IPS-18a (cell line): Measurements from ENCODE around the gene TLR9.
A peak's percentile ranks its signal among the peaks of the same experiment; 100 is the strongest.

Source experiments
- H3K27ac ChIP-seq: one replicate; pipeline ENCODE4 v1.5.1; 2013; ENCODE audit warnings: low read length
- H3K27me3 ChIP-seq: one replicate; pipeline ENCODE4 v1.6.1; 2013; ENCODE audit warnings: mild to moderate bottlenecking, low read length; ENCODE audit not compliant: control insufficient read depth, insufficient read depth
- H3K36me3 ChIP-seq: one replicate; pipeline ENCODE4 v1.6.1; 2013; ENCODE audit warnings: low read depth, low read length; ENCODE audit not compliant: control insufficient read depth
- H3K4me1 ChIP-seq: one replicate; pipeline ENCODE4 v1.6.1; 2013; ENCODE audit warnings: low read depth, low read length; ENCODE audit not compliant: control insufficient read depth
- H3K4me3 ChIP-seq: one replicate; pipeline ENCODE4 v1.5.1; 2013; ENCODE audit warnings: low read length
- H3K9ac ChIP-seq: one replicate; pipeline ENCODE4 v1.6.1; 2013; ENCODE audit warnings: mild to moderate bottlenecking, low read length, moderate library complexity
- H3K9me3 ChIP-seq: one replicate; pipeline ENCODE4 v1.6.1; 2013; ENCODE audit warnings: low read depth, low read length; ENCODE audit not compliant: control insufficient read depth

Gene TLR9

DNA sequence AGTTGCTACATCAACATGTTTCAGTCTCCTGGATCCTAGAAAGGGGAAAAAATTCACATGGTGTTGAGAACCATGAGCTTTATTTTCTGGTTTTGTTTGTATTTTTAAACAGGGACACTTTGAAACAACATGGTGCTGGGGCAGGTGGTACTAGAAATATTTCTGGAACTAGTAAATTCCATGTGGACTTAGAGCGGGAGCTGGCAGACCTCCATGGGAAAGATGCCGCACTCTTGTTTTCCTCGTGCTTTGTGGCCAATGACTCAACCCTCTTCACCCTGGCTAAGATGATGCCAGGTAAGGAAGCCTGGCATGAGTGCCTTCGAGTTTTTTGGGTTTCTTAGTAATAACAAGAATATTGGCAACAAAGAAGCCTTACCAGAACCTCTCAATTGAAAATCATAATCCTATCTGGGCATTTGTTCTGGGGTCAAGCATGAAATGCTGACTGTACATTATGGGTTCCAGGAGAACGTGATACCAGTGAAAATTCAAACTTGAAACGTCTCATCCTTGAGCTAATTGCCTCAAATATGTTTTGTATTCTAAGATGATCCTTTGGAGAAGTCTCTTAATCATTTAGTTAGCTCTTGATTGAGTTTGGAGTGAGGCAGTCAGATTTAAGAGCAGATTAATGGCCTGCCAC is 19.6 kb downstream of the TLR9 start:
- H3K4me3 ChIP-seq, result no peak overlapping the region
- H3K36me3 ChIP-seq, result peaks cover 86% of the 10 kb centered on the region
- no peaks in the 10 kb centered on the region for H3K9me3 ChIP-seq
- no peak overlapping the region for H3K27ac ChIP-seq
- H3K4me1 ChIP-seq, result no peaks in the 10 kb centered on the region
- H3K27me3 ChIP-seq, result no peaks in the 10 kb centered on the region
- H3K9ac ChIP-seq, result no peak overlapping the region

DNA sequence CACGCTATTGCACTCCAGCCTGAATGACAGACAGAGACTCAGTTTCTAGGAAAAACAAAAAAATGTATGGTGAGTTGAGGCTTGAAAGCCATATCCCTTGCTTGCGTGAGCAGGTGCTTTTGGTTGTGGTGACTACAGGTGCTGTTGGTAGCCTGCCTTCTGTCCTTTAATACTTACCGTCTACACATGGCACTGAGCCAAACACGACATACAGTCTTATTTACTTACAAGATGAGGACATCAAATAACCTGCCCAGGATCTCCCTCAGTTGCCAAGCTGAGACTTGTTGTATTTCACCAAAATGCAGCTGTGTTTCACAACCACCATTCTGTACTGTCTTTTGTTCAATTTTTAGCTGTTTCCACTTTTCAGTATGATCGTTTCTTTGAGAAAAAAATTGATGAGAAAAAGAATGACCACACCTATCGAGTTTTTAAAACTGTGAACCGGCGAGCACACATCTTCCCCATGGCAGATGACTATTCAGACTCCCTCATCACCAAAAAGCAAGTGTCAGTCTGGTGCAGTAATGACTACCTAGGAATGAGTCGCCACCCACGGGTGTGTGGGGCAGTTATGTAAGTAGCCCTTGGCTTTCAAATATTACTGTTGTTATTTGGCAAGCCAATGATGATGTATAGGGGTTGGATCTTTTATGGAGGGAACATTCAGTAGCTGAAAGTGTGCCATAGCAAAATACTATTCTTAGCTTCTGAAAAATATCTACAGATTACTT is 20.9 kb downstream of the TLR9 start:
- no peaks in the 10 kb centered on the region for H3K9me3 ChIP-seq
- no peak overlapping the region for H3K9ac ChIP-seq
- H3K36me3 ChIP-seq, result peaks cover 81% of the 10 kb centered on the region
- no peaks in the 10 kb centered on the region for H3K4me1 ChIP-seq
- H3K4me3 ChIP-seq, result no peak overlapping the region
- no peaks in the 10 kb centered on the region for H3K27me3 ChIP-seq
- no peak overlapping the region for H3K27ac ChIP-seq

DNA sequence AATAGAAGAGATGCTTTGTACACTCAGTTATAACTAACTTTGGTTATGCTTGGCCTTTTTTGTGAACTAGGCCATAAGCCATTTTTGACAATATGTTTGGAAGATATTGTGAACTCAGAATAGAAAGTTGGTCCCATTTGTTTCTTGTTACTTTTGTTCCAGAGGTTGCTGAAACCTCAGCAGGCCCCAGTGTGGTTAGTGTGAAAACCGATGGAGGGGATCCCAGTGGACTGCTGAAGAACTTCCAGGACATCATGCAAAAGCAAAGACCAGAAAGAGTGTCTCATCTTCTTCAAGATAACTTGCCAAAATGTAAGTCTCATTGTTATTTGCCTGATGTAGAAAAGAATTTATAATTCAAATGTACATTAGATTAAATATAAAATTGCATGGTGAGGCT is 21.7 kb downstream of the TLR9 start:
- no peaks in the 10 kb centered on the region for H3K4me1 ChIP-seq
- H3K27me3 ChIP-seq, result no peaks in the 10 kb centered on the region
- H3K9ac ChIP-seq, result no peak overlapping the region
- no peak overlapping the region for H3K27ac ChIP-seq
- H3K4me3 ChIP-seq, result no peak overlapping the region
- peaks cover 76% of the 10 kb centered on the region for H3K36me3 ChIP-seq
- no peaks in the 10 kb centered on the region for H3K9me3 ChIP-seq

DNA sequence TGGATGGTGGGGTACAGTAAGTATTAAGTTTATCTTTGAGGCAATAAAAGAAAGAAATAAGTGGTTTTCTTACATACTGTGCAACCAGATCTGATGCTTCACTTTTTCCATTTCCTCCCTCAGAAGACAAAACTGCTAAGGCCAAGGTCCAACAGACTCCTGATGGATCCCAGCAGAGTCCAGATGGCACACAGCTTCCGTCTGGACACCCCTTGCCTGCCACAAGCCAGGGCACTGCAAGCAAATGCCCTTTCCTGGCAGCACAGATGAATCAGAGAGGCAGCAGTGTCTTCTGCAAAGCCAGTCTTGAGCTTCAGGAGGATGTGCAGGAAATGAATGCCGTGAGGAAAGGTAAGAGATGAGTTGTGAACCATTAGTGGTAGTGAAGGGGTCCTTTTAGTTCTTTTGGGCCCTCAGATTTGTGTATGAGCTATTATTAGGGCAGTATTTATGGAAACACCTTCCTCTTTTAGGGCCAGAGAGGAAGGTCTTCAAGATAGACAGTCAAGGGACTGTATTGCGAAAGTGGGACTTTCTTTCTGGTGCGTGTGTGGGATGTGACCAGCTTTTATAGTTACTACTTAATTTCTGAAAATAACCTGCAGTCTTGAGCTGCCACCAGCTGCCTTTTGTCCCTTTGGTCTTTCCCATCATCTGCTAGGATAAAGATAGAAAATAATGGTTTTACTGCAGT is 22.9 kb downstream of the TLR9 start:
- H3K27me3 ChIP-seq, result no peaks in the 10 kb centered on the region
- no peak overlapping the region for H3K4me3 ChIP-seq
- H3K36me3 ChIP-seq, result peaks cover 64% of the 10 kb centered on the region
- H3K9ac ChIP-seq, result no peak overlapping the region
- H3K4me1 ChIP-seq, result peaks cover 2% of the 10 kb centered on the region
- H3K27ac ChIP-seq, result no peak overlapping the region
- H3K9me3 ChIP-seq, result no peaks in the 10 kb centered on the region

DNA sequence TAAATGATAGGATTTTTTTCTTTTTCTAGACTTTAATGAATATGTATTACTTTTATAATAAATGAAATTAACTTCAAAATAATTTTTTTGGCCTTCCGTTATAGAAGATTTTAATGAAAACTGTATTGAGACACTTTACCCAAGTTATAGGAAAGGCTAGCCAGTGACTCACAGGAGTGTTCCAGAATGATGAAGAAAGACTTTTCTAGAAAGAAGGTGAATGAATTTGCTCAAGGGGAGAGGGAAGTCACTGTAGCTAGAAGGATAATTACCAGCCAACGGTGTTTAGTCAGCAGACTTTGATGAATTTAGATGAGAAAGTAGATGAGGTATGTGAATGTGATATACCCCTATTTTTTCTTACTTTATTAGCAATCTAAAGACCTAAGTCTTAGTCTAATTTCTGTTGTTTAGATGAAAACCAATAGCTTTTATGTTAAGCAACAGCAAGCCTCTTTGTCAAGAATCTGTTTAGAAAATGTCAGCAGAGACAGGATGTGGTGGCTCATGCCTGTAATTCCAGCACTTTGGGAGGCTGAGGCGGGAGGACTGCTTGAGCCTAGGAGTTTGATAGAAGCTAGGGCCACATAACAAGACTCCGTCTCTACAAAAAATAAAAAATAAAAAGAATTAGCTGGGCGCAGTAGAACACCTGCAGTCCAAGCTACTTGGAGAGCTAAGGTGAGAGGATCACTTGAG is 24.3 kb downstream of the TLR9 start:
- peaks cover 6% of the 10 kb centered on the region for H3K4me1 ChIP-seq
- no peaks in the 10 kb centered on the region for H3K9me3 ChIP-seq
- H3K4me3 ChIP-seq, result no peak overlapping the region
- peaks cover 54% of the 10 kb centered on the region for H3K36me3 ChIP-seq
- H3K27me3 ChIP-seq, result no peaks in the 10 kb centered on the region
- H3K27ac ChIP-seq, result no peak overlapping the region
- no peak overlapping the region for H3K9ac ChIP-seq

DNA sequence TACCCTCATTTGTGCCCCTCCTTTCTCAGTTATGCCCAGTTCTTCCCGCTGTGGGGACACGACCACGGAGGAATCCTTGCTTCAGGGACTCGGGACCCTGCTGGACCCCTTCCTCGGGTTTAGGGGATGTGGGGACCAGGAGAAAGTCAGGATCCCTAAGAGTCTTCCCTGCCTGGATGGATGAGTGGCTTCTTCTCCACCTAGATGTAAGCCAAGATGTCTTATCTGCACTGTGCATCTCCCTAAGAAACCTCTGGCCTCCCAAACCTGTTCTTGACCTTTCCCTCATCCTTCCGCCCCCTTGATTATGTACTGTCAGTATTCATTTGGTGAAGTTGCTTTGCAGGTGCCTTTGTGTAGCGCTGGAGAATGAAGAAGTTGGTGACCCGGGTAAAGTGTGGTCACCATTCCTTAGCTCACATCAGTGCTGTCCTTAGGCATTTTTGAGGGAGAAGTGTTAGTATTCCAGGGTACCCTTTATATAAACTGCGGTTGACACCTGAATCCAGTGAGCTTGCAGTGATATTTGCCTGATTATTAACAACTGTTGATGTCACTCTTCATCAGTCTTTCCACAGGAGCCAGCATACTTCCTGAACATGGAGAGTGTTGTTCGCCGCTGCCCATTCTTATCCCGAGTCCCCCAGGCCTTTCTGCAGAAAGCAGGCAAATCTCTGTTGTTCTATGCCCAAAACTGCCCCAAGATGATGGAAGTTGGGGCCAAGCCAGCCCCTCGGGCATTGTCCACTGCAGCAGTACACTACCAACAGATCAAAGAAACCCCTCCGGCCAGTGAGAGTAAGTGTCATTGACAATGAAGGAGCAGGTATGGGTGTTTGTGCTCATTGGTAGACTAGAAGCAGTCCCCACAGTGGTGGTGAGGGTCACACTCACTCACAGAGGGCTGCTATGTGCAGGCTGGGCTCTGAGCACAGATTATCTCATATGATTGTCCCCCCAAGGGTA is 26.5 kb downstream of the TLR9 start:
- Histone ChIP-seq H3K27me3 (no peaks in the 10 kb centered on the region), H3K4me1 (peaks cover 6% of the 10 kb centered on the region), H3K27ac (no peak overlapping the region), H3K36me3 (peaks cover 33% of the 10 kb centered on the region), H3K9ac (peak overlapping the region; percentile 70), H3K4me3 (peak overlapping the region; percentile 90), H3K9me3 (no peaks in the 10 kb centered on the region)

DNA sequence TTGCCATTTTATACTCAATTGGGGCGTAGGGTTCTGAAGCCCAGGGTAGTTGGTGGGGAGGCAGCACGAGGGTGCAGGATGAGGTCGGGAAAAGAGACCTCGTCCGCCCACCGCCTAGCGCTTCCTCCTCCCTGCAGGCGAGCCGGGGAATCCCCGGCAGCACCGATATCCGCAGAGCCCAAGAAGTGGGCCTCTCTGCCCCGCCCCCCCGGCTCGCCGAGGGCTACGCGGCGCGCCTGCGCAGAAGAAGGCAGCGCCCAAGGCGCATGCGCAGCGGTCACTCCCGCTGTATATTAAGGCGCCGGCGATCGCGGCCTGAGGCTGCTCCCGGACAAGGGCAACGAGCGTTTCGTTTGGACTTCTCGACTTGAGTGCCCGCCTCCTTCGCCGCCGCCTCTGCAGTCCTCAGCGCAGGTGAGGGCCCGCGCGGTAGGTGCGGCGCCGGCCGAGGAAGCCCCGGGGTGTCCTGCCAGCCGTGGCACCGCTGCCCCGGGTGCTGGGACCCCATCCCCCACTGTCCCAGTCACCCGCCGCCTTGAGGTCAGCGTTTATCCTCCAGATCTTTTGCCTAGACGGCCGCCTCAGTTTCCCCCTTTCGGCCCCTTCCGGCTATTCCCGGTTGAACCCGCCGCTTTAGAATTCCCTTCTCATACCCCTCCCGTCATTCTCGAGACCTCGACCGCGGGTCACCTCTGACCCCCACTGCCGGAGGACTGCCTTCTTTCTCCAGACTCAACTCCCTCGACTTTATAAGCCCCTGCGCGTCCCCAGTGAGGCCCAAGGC is 27.4 kb downstream of the TLR9 start, which contains the start of gene ALAS1:
ALAS1 (plus strand) TSS at position 319 of the 784 bp plus-strand sequence. CDS start 1,082 bp downstream, outside the sequence.
- H3K9ac ChIP-seq, result peak within 1 kb of the TSS; percentile 70
- H3K4me3 ChIP-seq, result peak within 1 kb of the TSS; percentile 90
- H3K9me3 ChIP-seq, result no peaks in the 10 kb centered on the region
- H3K27ac ChIP-seq, result peak within 1 kb of the TSS; percentile 46
- peaks cover 24% of the 10 kb centered on the region for H3K36me3 ChIP-seq
- peaks cover 6% of the 10 kb centered on the region for H3K4me1 ChIP-seq
- H3K27me3 ChIP-seq, result no peaks in the 10 kb centered on the region

DNA sequence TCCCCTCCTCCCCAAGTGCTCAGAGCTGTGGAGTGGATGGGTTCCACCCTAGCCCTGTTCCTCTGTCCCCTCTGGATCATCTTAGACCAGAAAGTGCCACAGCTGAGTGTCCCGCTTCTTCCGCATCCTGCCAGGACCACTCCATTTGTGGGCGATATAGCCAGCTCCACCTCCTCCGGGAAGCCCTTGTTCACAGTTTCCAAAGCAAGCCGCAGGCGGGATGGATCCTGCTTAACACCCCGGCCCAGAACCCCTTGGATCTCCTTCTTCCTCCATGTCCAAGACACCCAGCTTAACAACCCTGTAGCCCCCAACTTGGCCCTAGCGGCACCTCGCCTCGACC is 28.0 kb downstream of the TLR9 start:
- peaks cover 6% of the 10 kb centered on the region for H3K4me1 ChIP-seq
- H3K9ac ChIP-seq, result peak overlapping the region; percentile 70
- H3K4me3 ChIP-seq, result peak overlapping the region; percentile 90
- peak overlapping the region; percentile 46 for H3K27ac ChIP-seq
- no peaks in the 10 kb centered on the region for H3K27me3 ChIP-seq
- peaks cover 18% of the 10 kb centered on the region for H3K36me3 ChIP-seq
- H3K9me3 ChIP-seq, result no peaks in the 10 kb centered on the region

DNA sequence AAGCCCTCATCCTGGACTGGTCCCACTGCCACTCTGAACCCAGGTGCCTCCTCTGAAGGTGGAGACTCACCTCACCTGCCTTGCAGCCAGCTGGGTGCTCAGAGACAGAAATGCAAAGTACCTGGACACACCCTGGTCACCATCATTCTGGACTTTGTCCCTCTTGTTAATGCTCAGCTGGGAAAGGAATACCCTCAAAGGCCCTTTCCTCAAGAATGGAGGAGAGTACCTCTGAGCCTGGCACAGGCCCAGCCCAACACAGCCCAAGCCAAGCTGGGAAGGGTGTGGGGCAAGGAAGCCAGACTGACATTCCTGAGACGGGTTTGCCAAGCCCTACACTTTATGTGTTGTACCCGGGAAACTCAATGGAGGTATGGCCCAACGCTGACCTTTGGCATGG is 28.5 kb downstream of the TLR9 start:
- Histone ChIP-seq H3K9ac (peak overlapping the region; percentile 70), H3K4me3 (no peak overlapping the region), H3K27ac (no peak overlapping the region)

DNA sequence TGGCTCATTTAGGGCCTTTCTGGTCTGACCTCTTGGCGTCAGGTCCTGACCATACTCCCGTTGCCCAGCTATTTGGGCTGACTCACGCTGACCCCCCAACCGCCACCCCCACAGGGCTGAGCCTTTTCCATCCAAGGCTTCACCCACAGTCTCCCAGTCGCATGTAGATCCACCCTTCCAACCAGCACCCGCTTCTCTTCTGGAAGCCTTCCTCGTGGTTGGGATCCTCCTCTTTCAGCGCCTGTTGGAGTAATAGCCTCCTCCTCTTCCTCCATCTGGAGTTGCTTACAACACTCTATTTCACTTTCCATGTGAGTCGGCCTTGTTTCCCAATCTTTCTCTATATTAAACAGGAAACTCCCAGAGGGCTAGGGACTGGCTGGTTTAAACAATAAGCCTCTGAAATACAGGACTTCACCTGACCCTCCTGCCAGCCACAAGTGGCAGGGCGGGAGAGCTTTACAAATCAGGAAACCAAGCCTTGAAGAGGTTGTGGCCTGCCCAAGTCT is 29.6 kb downstream of the TLR9 start:
- Histone ChIP-seq H3K9ac (no peak overlapping the region), H3K9me3 (no peaks in the 10 kb centered on the region), H3K36me3 (peaks cover 7% of the 10 kb centered on the region), H3K27ac (no peak overlapping the region), H3K27me3 (no peaks in the 10 kb centered on the region), H3K4me1 (peaks cover 6% of the 10 kb centered on the region), H3K4me3 (no peak overlapping the region)

More for the DNA sequence above, 28.5 kb downstream of the TLR9 start:
- H3K9me3 ChIP-seq, result no peaks in the 10 kb centered on the region
- H3K4me1 ChIP-seq, result peaks cover 6% of the 10 kb centered on the region
- peaks cover 15% of the 10 kb centered on the region for H3K36me3 ChIP-seq
- H3K27me3 ChIP-seq, result no peaks in the 10 kb centered on the region
